Astrocyte of the cerebellum (primary cell): ENCODE measurements around the gene ZFP2.

Experiments used
- DNase-seq: peaks from one replicate; pipeline ENCODE4 v3.0.0-alpha.2; 2011; ENCODE audit warnings: low read depth
- H3K4me3 ChIP-seq: 2 replicates; pipeline ENCODE4 v1.5.1; 2011; ENCODE audit warnings: mild to moderate bottlenecking, low read depth, low read length, moderate library complexity
- CTCF ChIP-seq: IDR thresholded peaks from 2 replicates; pipeline ENCODE4 v1.5.1; 2012; ENCODE audit warnings: low read length, low read depth, moderate library complexity, mild to moderate bottlenecking; ENCODE audit errors: missing control alignments
- in situ Hi-C: cut with HindIII; loops from 2 replicates; pipeline ENCODE4 v1.10.0; 2017; ENCODE audit warnings: low sequenced_read_pairs

Gene ZFP2

GRCh38 chr5:178899289-178899688 lies 3.6 kb downstream of the ZFP2 start:
- no peak for DNase-seq
- in situ Hi-C loops = no loop called here
- H3K4me3 ChIP-seq = no peak overlapping the region
- no peak for TF ChIP-seq CTCF

- DNase-seq = no peak
- no peak for TF ChIP-seq CTCF
- H3K4me3 ChIP-seq = no peak overlapping the region
- in situ Hi-C loops = no loop called here
These were observed 7.1 kb downstream of the ZFP2 start for GRCh38 chr5:178902849-178903248.

- no peak overlapping the region for H3K4me3 ChIP-seq
- DNase-seq = no peak
- no peak for TF ChIP-seq CTCF
- in situ Hi-C loops = no loop called here
These were observed 36.4 kb downstream of the ZFP2 start for GRCh38 chr5:178931846-178932760.

GRCh38 chr5:178940569-178941360 lies 45.1 kb downstream of the ZFP2 start, which contains the start of gene ZNF454:
Gene ZNF454, plus strand, starts transcription at chr5:178941198. Its CDS starts 1,594 bp downstream, at chr5:178942792.
- in situ Hi-C loops = no loop called here
- TF ChIP-seq CTCF = no peak
- DNase-seq = peak; percentile 86
- H3K4me3 ChIP-seq = peak within 1 kb of the TSS; percentile 66

- in situ Hi-C loops = no loop called here
- H3K4me3 ChIP-seq = peak overlapping the region; percentile 66
- no peak for TF ChIP-seq CTCF
- DNase-seq = no peak
These were observed 45.6 kb downstream of the ZFP2 start for GRCh38 chr5:178941361-178941760.

GRCh38 chr5:178965465-178966055 lies 69.8 kb downstream of the ZFP2 start:
- no peak overlapping the region for H3K4me3 ChIP-seq
- no peak for DNase-seq
- TF ChIP-seq CTCF = no peak
- in situ Hi-C loops = no loop called here
